H1 (cell line): Measurements from ENCODE around the gene TMEM164. TPM values are rescaled to one million over a fixed set of nuclear protein-coding genes. Genes with fewer than 3 reads are reported as not detected.

Experiments used
- CTCF ChIA-PET: fragments of 300-600 bp; sonication (Branson Sonifier 250); formaldehyde crosslinking; loops from one replicate; lab custom pipeline; 2021; ENCODE audit not compliant: partially characterized antibody; lab: Charles Lee
- POLR2A ChIA-PET: fragments of 300-600 bp; sonication (Branson Sonifier 250); formaldehyde crosslinking; loops from one replicate; lab custom pipeline; 2021; ENCODE audit warnings: inconsistent platforms; ENCODE audit not compliant: partially characterized antibody; lab: Charles Lee
- DNase-seq, 2 experiments: peaks; one replicate each; pipeline versions ENCODE4 v3.0.0 to v3.0.0-alpha.2; 2010 to 2022; ENCODE audit warnings: low spot score in 2 of 2, low read depth in 1 of 2, mixed read lengths in 1 of 2
- FAIRE-seq: peaks from 2 replicates; lab custom pipeline; 2011; peaks lifted over from hg19 to GRCh38; lab: Jason Lieb, UNC
- H2AFZ ChIP-seq: 2 replicates; pipeline ENCODE4 v1.8.1; 2012; ENCODE audit warnings: low read length, inconsistent platforms
- H2AK5ac ChIP-seq: 2 replicates; pipeline ENCODE4 v1.6.1; 2013; ENCODE audit warnings: low read depth, low read length
- H2BK120ac ChIP-seq: replicated peaks from 2 replicates; pipeline ENCODE3; 2013; ENCODE audit warnings: low read depth, low read length, inconsistent platforms
- H2BK12ac ChIP-seq: 2 replicates; pipeline ENCODE4 v1.6.1; 2013; ENCODE audit warnings: low read depth, low read length
- H2BK15ac ChIP-seq: 2 replicates; pipeline ENCODE4 v1.6.1; 2013; ENCODE audit warnings: low read length
- H2BK20ac ChIP-seq: 2 replicates; pipeline ENCODE4 v1.6.1; 2013; ENCODE audit warnings: low read length
- H2BK5ac ChIP-seq: 2 replicates; pipeline ENCODE4 v1.6.1; 2013; ENCODE audit warnings: low read depth, low read length
- H3K14ac ChIP-seq: 2 replicates; pipeline ENCODE4 v1.6.1; 2013; ENCODE audit warnings: inconsistent platforms; ENCODE audit not compliant: insufficient read length
- H3K18ac ChIP-seq: 2 replicates; pipeline ENCODE4 v1.6.1; 2013; ENCODE audit warnings: low read length; ENCODE audit errors: extremely low read depth
- H3K23ac ChIP-seq: 2 replicates; pipeline ENCODE4 v1.6.1; 2013; ENCODE audit warnings: inconsistent platforms; ENCODE audit not compliant: insufficient read length
- H3K23me2 ChIP-seq: 2 replicates; pipeline ENCODE4 v1.6.1; 2013; ENCODE audit warnings: low read depth, low read length
- H3K27ac ChIP-seq: 2 replicates; pipeline ENCODE4 v1.6.1; 2011; ENCODE audit warnings: low read depth, low read length, inconsistent platforms
- H3K27me3 ChIP-seq, 4 experiments: replicated peaks in 1 of 4; 1 replicate in 1 of 4; 2 replicates in 3 of 4; pipeline versions ENCODE4 v1.6.1 to v1.8.1; 2011 to 2013; ENCODE audit warnings: low read length in 3 of 4, mild to moderate bottlenecking in 3 of 4, inconsistent platforms in 2 of 4, mixed read lengths in 2 of 4, moderate library complexity in 1 of 4; ENCODE audit not compliant: control insufficient read depth in 3 of 4, insufficient read depth in 3 of 4; ENCODE audit errors: extremely low read depth in 1 of 4
- H3K36me3 ChIP-seq, 4 experiments: 2 replicates each; pipeline versions ENCODE4 v1.6.1 to v1.8.1; 2011 to 2013; ENCODE audit warnings: mild to moderate bottlenecking in 4 of 4, low read length in 3 of 4, moderate library complexity in 2 of 4, control low read depth in 1 of 4, inconsistent platforms in 1 of 4; ENCODE audit not compliant: insufficient read depth in 4 of 4, control insufficient read depth in 2 of 4
- H3K4ac ChIP-seq: replicated peaks from 2 replicates; pipeline ENCODE3; 2013; ENCODE audit warnings: low read length, low read depth, mixed read lengths, inconsistent platforms; ENCODE audit not compliant: insufficient read length
- H3K4me1 ChIP-seq, 4 experiments: replicated peaks in 1 of 4; 1 replicate in 1 of 4; 2 replicates in 3 of 4; pipeline versions ENCODE4 v1.6.1 to v1.8.1; 2011 to 2013; ENCODE audit warnings: low read length in 3 of 4, inconsistent platforms in 2 of 4, mixed read lengths in 1 of 4; ENCODE audit not compliant: insufficient read depth in 4 of 4, control insufficient read depth in 3 of 4
- H3K4me2 ChIP-seq, 2 experiments: 2 replicates each; pipeline versions ENCODE4 v1.6.1 to v1.8.1; 2011 to 2013; ENCODE audit warnings: low read depth in 2 of 2, low read length in 2 of 2, control low read depth in 1 of 2, inconsistent platforms in 1 of 2, mild to moderate bottlenecking in 1 of 2; ENCODE audit not compliant: insufficient read depth in 1 of 2
- H3K4me3 ChIP-seq, 4 experiments: fragments of 200-600, 300-600 bp in 1 of 4; sonication (generic), shearing (Covaris generic), sonication (Bioruptor Twin) in 1 of 4; 2 replicates each; pipeline versions ENCODE4 v1.5.1 to v1.8.1; 2011 to 2016; ENCODE audit warnings: low read length in 4 of 4, low read depth in 3 of 4, control low read depth in 2 of 4, inconsistent platforms in 2 of 4, mild to moderate bottlenecking in 2 of 4, mixed read lengths in 1 of 4, moderate library complexity in 1 of 4; ENCODE audit not compliant: insufficient read depth in 2 of 4; ENCODE audit errors: extremely low read depth in 1 of 4
- H3K56ac ChIP-seq: replicated peaks from 2 replicates; pipeline ENCODE3; 2013; ENCODE audit warnings: low read depth, mild to moderate bottlenecking, mixed read lengths, low read length, inconsistent platforms; ENCODE audit not compliant: insufficient read length
- H3K79me1 ChIP-seq: 2 replicates; pipeline ENCODE4 v1.6.1; 2013; ENCODE audit warnings: low read depth, low read length, control low read depth
- H3K79me2 ChIP-seq, 2 experiments: 2 replicates each; pipeline versions ENCODE4 v1.6.1 to v1.8.1; 2012 to 2013; ENCODE audit warnings: low read length in 2 of 2, mild to moderate bottlenecking in 2 of 2, inconsistent platforms in 1 of 2; ENCODE audit not compliant: insufficient read depth in 2 of 2, control insufficient read depth in 1 of 2
- H3K9ac ChIP-seq, 4 experiments: replicated peaks in 1 of 4; 1 replicate in 1 of 4; 2 replicates in 3 of 4; pipeline versions ENCODE4 v1.6.1 to v1.8.1; 2011 to 2013; ENCODE audit warnings: low read depth in 3 of 4, low read length in 3 of 4, control low read depth in 2 of 4, mild to moderate bottlenecking in 2 of 4, moderate library complexity in 2 of 4, inconsistent platforms in 1 of 4; ENCODE audit errors: extremely low read depth in 1 of 4
- H3K9me3 ChIP-seq, 2 experiments: 2 replicates each; pipeline versions ENCODE4 v1.6.1 to v1.8.1; 2012 to 2013; ENCODE audit warnings: mild to moderate bottlenecking in 2 of 2, moderate library complexity in 2 of 2, control low read depth in 1 of 2, inconsistent platforms in 1 of 2, low read depth in 1 of 2, low read length in 1 of 2, mixed read lengths in 1 of 2; ENCODE audit not compliant: insufficient read depth in 2 of 2
- H4K20me1 ChIP-seq, 2 experiments: replicated peaks in 1 of 2; 2 replicates each; pipeline versions ENCODE3 to v1.8.1; 2011 to 2013; ENCODE audit warnings: inconsistent platforms in 2 of 2, low read length in 2 of 2, mild to moderate bottlenecking in 1 of 2; ENCODE audit not compliant: insufficient read depth in 2 of 2, control insufficient read depth in 1 of 2
- H4K5ac ChIP-seq: 2 replicates; pipeline ENCODE4 v1.6.1; 2013; ENCODE audit warnings: low read length, low read depth, mixed read lengths, inconsistent platforms; ENCODE audit not compliant: insufficient read length
- H4K8ac ChIP-seq: 2 replicates; pipeline ENCODE4 v1.8.0; 2013; ENCODE audit warnings: mild to moderate bottlenecking, moderate library complexity, low read length, inconsistent platforms; ENCODE audit not compliant: insufficient read depth; ENCODE audit errors: extremely low read depth
- H4K91ac ChIP-seq: replicated peaks from 2 replicates; pipeline ENCODE3; 2013; ENCODE audit warnings: low read length, mixed read lengths, inconsistent platforms; ENCODE audit not compliant: insufficient read length
- EZH2 ChIP-seq: fragments of 200-600 bp; sonication (generic); IDR thresholded peaks from 2 replicates; pipeline ENCODE4 v1.7.1; 2012; ENCODE audit warnings: low read depth, mild to moderate bottlenecking, moderate library complexity, low read length, inconsistent platforms; ENCODE audit not compliant: severe bottlenecking
- POLR2A ChIP-seq, 2 experiments: IDR thresholded peaks; 1 replicate in 1 of 2; 2 replicates in 1 of 2; pipeline ENCODE4 v1.6.1; 2011; ENCODE audit warnings: low read depth in 2 of 2, low read length in 2 of 2, mild to moderate bottlenecking in 2 of 2; ENCODE audit errors: control extremely low read depth in 1 of 2
- SIRT6 ChIP-seq: IDR thresholded peaks from one replicate; pipeline ENCODE4 v1.7.1; 2012; ENCODE audit warnings: low read length, inconsistent platforms
- WGBS, 2 experiments: shearing (Covaris generic) in 1 of 2; methylation state at CpG; one replicate each; pipeline versions ENCODE4 v1.1.6 to v1.1.7; 2013 to 2015; ENCODE audit warnings: low lambda C conversion rate in 2 of 2, mixed read lengths in 2 of 2, inconsistent platforms in 1 of 2, low coverage in 1 of 2, missing lambda C conversion rate in 1 of 2; ENCODE audit not compliant: insufficient replicate concordance in 2 of 2, insufficient coverage in 1 of 2, insufficient read length in 1 of 2; ENCODE audit errors: extremely low coverage in 1 of 2, missing lambda C conversion rate in 1 of 2; 5-methylcytosine and 5-hydroxymethylcytosine counted together
- polyA plus RNA-seq, 7 experiments: library from polyadenylated mRNA; depleted of rRNA in 3 of 7; stranded (reverse) in 5 of 7; unstranded in 2 of 7; fragments of >200 nt in 5 of 7; fragments of 200-250 nt in 2 of 7; gene quantifications; 1 replicate in 5 of 7; 2 replicates in 1 of 7; 4 replicates in 1 of 7; pipeline versions ENCODE4 v1.2.1 to v1.2.3, GENCODE V29; 2011 to 2013; ENCODE audit warnings: missing spikeins in 2 of 7, mixed read lengths in 2 of 7
- total RNA-seq: library from RNA; stranded (reverse); fragmentation: NEBNext Ultra II Directional; extraction: Animal tissue kit (Norgen Biotek cat#: 25700); gene quantifications from 2 replicates; pipeline ENCODE4 v1.2.1, GENCODE V29; 2021

TMEM164 gene
- total and polyA plus RNA-seq, 2 of the 8 experiments (the other 6 are each of a cell fraction or from before 2014, with no cell fraction given) = 7.3 to 14.8 TPM

GRCh38 chrX:110180176-110180927 lies 177.4 kb downstream of the TMEM164 start:
- Histone ChIP-seq H4K20me1 (no peaks in the 10 kb centered on the region), H3K18ac (no peak overlapping the region), H3K4me2 (no peak overlapping the region), H3K14ac (no peak overlapping the region), H3K27ac (no peak overlapping the region), H4K8ac (no peak overlapping the region), H3K79me1 (no peaks in the 10 kb centered on the region), H2AFZ (no peak overlapping the region), H3K79me2 (no peaks in the 10 kb centered on the region), H3K9ac (no peak overlapping the region), H4K91ac (no peak overlapping the region), H2BK5ac (no peak overlapping the region), H3K36me3 (no peaks in the 10 kb centered on the region), H3K27me3 (no peaks in the 10 kb centered on the region), H2BK120ac (no peak overlapping the region), H2BK20ac (no peak overlapping the region), H3K4me1 (no peaks in the 10 kb centered on the region; a peak in 2 of 7 replicates), H2BK12ac (no peak overlapping the region), H3K23ac (no peak overlapping the region), H2AK5ac (no peak overlapping the region), H4K5ac (no peak overlapping the region), H3K56ac (no peak overlapping the region), H2BK15ac (no peak overlapping the region), H3K4me3 (no peak overlapping the region), H3K4ac (no peak overlapping the region), H3K23me2 (no peaks in the 10 kb centered on the region; the same call in 1 of the 2 replicates), H3K9me3 (no peaks in the 10 kb centered on the region)
- TF ChIP-seq POLR2A (IDR thresholded peaks at IDR 0.05; ENCODE audit: control extremely low read depth in 1 of 2, low read depth in 2 of 2, low read length in 2 of 2) = no peak
- no peak for TF ChIP-seq EZH2
- TF ChIP-seq SIRT6 = no peak
- ChIA-PET CTCF (interaction anchor here (0.8 to 34.1 kb wide), 8 partner anchors 9 to 231 kb away, joined by 3 to 742 read pairs (median 6); no protein-coding TSS in a partner anchor), POLR2A (interaction anchor here (1.4 kb wide), 1 partner anchor 11 kb away, joined by 3 read pairs; no protein-coding TSS in a partner anchor)
- WGBS, 2 experiments = 72% methylated on average over 5 of the region's 5 CpGs; no CpG with 5 or more reads in 1 of the 2 experiments
- DNase-seq (no peak), FAIRE-seq (no peak)
